ENCODE measurements around the gene LMX1A. TPM values are rescaled to one million over a fixed set of nuclear protein-coding genes. Genes with fewer than 3 reads are reported as not detected.
A peak's percentile ranks its signal among the peaks of the same experiment; 100 is the strongest.

LMX1A gene
- total RNA-seq, 2 donors from 2014 or later: 0.22 to 0.64 TPM

DNA sequence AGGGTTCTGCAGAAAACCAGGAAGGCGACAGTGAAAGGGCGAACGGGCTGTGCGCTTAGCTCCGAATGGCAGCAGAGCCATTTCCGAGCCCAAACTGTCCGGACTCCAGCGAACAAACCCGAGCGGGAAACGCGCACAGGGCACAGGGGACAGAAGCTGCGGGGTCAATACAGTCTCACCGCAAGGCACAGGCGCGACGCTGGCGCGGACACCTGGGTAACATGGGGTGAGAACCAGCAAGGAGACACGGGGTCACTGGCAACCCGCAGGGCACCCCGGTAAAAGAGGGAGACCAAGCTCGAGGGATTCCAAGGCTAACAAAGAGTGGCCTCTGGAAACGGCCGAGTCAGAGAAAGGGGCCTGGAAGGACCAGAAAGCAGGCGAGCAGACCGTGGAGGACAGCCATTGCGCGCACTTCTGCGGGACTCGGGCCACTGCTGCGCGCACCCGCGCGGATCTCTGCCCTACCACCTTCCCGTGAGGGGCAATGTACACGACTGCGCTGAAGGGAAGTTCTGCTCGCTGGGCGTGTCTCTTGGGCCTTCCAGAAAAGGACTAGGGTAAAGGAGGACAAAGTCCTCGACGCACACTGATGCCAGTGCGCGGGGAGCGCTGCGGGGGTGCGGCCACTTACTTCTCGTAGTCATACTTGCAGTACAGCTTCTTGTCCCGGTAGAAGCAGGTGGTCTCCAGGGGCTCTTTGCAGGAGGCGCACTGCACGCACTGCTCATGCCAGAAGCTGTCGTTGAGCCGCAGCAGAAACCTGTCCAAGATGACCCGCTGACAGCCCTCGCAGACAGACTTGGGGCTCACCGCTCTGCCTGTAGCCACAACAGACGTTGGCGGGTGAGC lies 3.8 kb downstream of the LMX1A start:
- Histone ChIP-seq H3K9me3 (no peaks in the 10 kb centered on the region), H3K4me1 (peaks cover 12% of the 10 kb centered on the region), H3K36me3 (no peaks in the 10 kb centered on the region), H3K9ac (ENCODE audit: low read depth in 2 of 2, low read length in 2 of 2) (peak overlapping the region; percentile 1 to 28), H3K27ac (no peak overlapping the region), H3K4me3 (peak overlapping the region; percentile 4), H3K27me3 (peaks cover 86% of the 10 kb centered on the region)
- intact Hi-C loops (cut with DNase I): no loop called here
- TF ChIP-seq, protein P1, sequence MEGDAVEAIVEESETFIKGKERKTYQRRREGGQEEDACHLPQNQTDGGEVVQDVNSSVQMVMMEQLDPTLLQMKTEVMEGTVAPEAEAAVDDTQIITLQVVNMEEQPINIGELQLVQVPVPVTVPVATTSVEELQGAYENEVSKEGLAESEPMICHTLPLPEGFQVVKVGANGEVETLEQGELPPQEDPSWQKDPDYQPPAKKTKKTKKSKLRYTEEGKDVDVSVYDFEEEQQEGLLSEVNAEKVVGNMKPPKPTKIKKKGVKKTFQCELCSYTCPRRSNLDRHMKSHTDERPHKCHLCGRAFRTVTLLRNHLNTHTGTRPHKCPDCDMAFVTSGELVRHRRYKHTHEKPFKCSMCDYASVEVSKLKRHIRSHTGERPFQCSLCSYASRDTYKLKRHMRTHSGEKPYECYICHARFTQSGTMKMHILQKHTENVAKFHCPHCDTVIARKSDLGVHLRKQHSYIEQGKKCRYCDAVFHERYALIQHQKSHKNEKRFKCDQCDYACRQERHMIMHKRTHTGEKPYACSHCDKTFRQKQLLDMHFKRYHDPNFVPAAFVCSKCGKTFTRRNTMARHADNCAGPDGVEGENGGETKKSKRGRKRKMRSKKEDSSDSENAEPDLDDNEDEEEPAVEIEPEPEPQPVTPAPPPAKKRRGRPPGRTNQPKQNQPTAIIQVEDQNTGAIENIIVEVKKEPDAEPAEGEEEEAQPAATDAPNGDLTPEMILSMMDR (IDR thresholded peaks at IDR 0.05): no peak
- peak; percentile 77 for DNase-seq

DNA sequence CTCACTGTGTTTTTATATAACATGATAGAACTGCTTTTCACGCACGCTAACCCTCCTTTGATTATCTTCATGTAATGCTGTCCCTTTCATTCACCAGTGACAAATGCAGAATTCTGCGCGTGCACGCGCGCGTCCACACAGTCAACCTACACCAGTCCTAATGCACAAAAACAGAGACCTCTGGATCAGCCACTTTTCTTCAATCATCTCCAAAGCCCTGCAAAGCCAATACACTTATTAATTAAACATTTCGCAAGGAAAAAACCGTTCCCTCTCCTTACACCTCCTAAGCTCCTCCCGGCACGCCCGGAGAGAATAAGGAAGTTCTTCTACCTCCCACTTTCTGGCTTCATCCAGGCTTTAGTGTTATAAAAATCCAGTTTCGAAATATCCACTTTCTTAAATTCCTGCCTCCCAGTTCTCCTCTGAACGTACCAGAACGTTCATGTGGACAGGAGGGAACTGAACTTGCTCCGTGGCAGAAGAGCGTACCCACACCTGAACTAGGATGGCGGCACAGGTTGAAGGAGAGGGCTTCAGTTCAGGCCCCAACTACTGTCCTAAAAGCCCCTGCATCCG lies 4.6 kb downstream of the LMX1A start:
- peak overlapping the region; percentile 4 for H3K4me3 ChIP-seq
- no peaks in the 10 kb centered on the region for H3K9me3 ChIP-seq
- no peaks in the 10 kb centered on the region for H3K36me3 ChIP-seq
- H3K27ac ChIP-seq: no peak overlapping the region
- H3K9ac ChIP-seq (ENCODE audit: low read depth in 2 of 2, low read length in 2 of 2): peak overlapping the region; percentile 1 to 28
- H3K4me1 ChIP-seq: peaks cover 12% of the 10 kb centered on the region
- intact Hi-C loops (cut with DNase I): no loop called here
- H3K27me3 ChIP-seq: peaks cover 81% of the 10 kb centered on the region
- no peak for DNase-seq
- TF ChIP-seq, protein P1 (IDR thresholded peaks at IDR 0.05): no peak

DNA sequence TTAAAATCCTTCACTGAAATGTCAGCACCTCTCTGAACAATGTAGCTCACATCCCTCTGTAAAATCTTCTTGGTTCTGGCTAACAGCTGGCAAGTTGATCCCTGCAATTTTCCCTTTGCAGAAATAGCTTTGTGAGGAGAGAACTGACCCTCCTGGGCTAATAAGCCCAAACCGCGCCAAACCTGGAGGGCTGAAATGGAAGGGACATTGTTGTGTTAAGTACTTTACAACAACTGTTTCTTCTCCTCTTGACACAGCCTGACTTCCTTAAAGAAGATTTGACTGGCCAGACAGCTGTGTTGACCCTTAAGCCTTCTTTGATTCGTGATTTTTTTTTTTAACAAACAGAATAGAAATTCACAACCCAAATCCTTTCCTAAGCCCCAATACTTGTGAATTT lies 5.7 kb downstream of the LMX1A start:
- intact Hi-C loops (cut with DNase I): no loop called here
- H3K4me3 ChIP-seq: no peak overlapping the region
- TF ChIP-seq, protein P1 (IDR thresholded peaks at IDR 0.05): no peak
- no peaks in the 10 kb centered on the region for H3K9me3 ChIP-seq
- H3K36me3 ChIP-seq: no peaks in the 10 kb centered on the region
- H3K27ac ChIP-seq: no peak overlapping the region
- H3K9ac ChIP-seq (ENCODE audit: low read depth in 2 of 2, low read length in 2 of 2): no peak overlapping the region
- peaks cover 5% of the 10 kb centered on the region for H3K4me1 ChIP-seq
- peaks cover 80% of the 10 kb centered on the region for H3K27me3 ChIP-seq
- no peak for DNase-seq

DNA sequence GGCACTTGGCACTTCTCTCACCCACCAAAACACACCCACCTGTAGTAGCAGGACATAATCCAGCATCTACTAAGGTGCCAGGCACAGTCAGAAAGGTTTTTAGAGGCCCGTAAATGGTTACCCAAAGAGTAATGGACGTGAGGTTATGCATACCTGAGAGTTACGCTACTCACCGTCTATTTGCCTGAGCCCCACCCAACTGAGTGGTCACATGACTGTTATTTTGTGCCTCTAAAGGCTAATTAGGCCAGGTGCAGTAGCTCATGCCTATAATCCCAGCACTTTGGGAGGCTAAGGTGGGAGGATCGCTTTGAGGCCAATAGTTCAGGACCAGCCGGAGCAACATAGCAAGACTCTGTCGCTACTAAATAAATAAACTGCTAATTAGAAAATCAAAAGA lies 11.0 kb downstream of the LMX1A start:
- no peak for DNase-seq
- peaks cover 34% of the 10 kb centered on the region for H3K27me3 ChIP-seq
- intact Hi-C loops (cut with DNase I): no loop called here
- no peak overlapping the region for H3K4me3 ChIP-seq
- TF ChIP-seq, protein P1 (IDR thresholded peaks at IDR 0.05): no peak
- no peaks in the 10 kb centered on the region for H3K4me1 ChIP-seq
- no peak overlapping the region for H3K9ac ChIP-seq (ENCODE audit: low read depth in 2 of 2, low read length in 2 of 2)
- no peaks in the 10 kb centered on the region for H3K9me3 ChIP-seq
- no peak overlapping the region for H3K27ac ChIP-seq
- H3K36me3 ChIP-seq: no peaks in the 10 kb centered on the region

DNA sequence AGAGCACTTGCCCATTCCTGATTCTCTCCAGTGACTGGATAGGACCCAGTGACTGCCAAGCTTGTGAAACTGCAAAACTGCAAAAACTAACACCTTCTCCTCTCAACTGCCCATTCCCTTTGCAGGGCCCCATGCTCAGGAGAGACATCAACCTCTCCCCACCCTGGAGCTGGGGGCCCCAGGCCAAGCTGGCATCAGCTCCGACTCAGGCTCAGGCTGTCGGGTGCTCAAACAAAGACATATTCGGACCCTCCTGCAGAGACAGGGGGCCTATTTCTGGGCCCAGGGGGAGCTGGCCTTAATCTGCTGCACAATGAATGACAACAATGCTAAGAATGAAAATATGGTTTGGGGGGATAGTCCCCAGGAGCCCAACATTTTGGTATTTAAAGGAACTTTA lies 11.8 kb downstream of the LMX1A start:
- Histone ChIP-seq H3K4me3 (no peak overlapping the region), H3K27ac (no peak overlapping the region), H3K9me3 (no peaks in the 10 kb centered on the region), H3K9ac (ENCODE audit: low read depth in 2 of 2, low read length in 2 of 2) (no peak overlapping the region), H3K36me3 (no peaks in the 10 kb centered on the region), H3K4me1 (no peaks in the 10 kb centered on the region), H3K27me3 (peaks cover 29% of the 10 kb centered on the region)
- no peak for DNase-seq
- TF ChIP-seq, protein P1 (IDR thresholded peaks at IDR 0.05): no peak
- intact Hi-C loops (cut with DNase I): no loop called here

Data from colonic mucosa (tissue), 4 donors.